ENCODE results near the gene GLB1L2.

DNA sequence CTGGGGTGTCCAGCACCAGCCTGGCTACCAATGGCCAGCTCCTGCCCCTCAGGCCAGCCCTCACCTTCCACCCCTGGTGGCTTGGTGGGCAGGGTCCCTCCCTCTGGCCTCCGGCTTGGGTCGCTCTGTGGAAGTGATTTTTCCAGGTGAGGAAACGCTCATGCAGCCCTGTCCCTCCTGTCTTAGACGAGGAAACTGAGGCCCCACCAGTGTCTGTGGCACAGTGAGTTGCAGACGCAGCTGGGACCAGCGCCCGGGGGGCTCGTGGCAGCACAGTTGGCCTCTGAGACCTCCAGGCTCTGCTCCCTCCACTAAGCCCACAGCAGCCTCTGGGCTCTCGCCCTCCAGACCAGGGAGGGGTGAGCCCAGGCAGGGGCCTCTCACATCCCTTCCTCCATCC, 74.1 kb downstream of the GLB1L2 start:
- TF ChIP-seq, protein P1, sequence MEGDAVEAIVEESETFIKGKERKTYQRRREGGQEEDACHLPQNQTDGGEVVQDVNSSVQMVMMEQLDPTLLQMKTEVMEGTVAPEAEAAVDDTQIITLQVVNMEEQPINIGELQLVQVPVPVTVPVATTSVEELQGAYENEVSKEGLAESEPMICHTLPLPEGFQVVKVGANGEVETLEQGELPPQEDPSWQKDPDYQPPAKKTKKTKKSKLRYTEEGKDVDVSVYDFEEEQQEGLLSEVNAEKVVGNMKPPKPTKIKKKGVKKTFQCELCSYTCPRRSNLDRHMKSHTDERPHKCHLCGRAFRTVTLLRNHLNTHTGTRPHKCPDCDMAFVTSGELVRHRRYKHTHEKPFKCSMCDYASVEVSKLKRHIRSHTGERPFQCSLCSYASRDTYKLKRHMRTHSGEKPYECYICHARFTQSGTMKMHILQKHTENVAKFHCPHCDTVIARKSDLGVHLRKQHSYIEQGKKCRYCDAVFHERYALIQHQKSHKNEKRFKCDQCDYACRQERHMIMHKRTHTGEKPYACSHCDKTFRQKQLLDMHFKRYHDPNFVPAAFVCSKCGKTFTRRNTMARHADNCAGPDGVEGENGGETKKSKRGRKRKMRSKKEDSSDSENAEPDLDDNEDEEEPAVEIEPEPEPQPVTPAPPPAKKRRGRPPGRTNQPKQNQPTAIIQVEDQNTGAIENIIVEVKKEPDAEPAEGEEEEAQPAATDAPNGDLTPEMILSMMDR (conservative IDR thresholded peaks at IDR 0.05; ENCODE audit: low read depth in 2 of 2) = no peak
- TF ChIP-seq EZH2 (IDR thresholded peaks at IDR 0.05; ENCODE audit: low read depth, unreplicated experiment) = no peak
- no peak for TF ChIP-seq POLR2AphosphoS5 (IDR thresholded peaks at IDR 0.05; ENCODE audit: low read depth)
- TF ChIP-seq EZH2phosphoT487 (IDR thresholded peaks at IDR 0.05; ENCODE audit: unreplicated experiment) = no peak
- no peak for TF ChIP-seq ZNF331 (CRISPR knock-in tag; IDR thresholded peaks at IDR 0.05; ENCODE audit: low read depth)

All from GM23338 (cell line).